Measurements from ENCODE around the gene DHX30.

Gene DHX30

DNA sequence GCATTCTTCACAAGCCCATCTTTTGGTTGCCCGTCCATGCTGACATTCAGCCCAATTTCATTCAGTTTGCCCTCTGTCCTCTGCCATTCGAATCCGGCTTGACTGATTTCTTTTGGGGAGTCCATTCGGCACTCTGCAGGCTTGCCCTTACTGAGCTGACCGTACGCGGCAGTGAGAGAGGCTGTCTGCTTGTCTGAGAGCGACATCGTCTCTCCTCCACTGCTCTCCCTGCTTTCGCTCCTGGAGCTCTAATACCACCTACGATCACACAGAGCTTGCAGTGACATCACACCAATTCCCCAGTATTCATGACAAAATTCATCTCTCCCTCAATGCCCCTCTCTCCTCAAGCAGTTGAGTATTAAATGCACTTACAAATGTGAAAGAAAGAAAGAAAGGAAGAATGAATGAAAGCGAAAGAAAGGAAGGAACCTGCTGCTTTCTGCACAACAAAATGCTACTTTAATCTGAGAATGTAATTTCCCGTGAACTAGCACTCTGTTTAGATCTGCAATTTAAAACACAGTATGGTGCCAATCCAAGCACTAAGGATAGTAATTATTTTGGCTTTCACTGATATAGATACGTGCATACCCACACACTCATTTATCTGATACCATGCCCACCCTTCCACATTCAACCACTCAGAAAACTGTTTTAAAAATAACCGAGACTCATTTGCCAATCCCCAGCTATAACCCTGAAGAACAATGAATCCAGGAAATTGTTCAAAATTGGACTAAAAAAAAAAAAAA lies 89.5 kb downstream of the DHX30 start:
- H3K4me3 ChIP-seq (ENCODE audit: low read depth, low read length): no peak overlapping the region
- peaks cover 0 to 33% of the 10 kb centered on the region in 2 experiments; a peak in 1 of 3 replicates for H3K36me3 ChIP-seq (ENCODE audit: control insufficient read depth in 2 of 2, insufficient read depth in 1 of 2, low read length in 2 of 2)
- no peaks in the 10 kb centered on the region for H3K4me1 ChIP-seq (ENCODE audit: control insufficient read depth, insufficient read depth, low read length)
- no peak overlapping the region for H3K27ac ChIP-seq (ENCODE audit: extremely low read depth, low read depth, low read length)
- TF ChIP-seq ZFP3 (tag by site-specific recombination; IDR thresholded peaks at IDR 0.05; ENCODE audit: low read depth) (no peak), PRDM1 (tag by site-specific recombination; IDR thresholded peaks at IDR 0.05) (peak; percentile 64; the same call in 1 of the 2 replicates), ZSCAN30 (tag by site-specific recombination; IDR thresholded peaks at IDR 0.05) (no peak), ZNF138 (tag by site-specific recombination; IDR thresholded peaks at IDR 0.05; ENCODE audit: borderline replicate concordance) (no peak), GLIS1 (tag by site-specific recombination; IDR thresholded peaks at IDR 0.05) (no peak)
- POLR2A ChIA-PET: interaction anchor here (1.4 kb wide), 1 partner anchor 197 kb away, joined by 3 read pairs; no protein-coding TSS in a partner anchor
- H3K9me3 ChIP-seq (ENCODE audit: control insufficient read depth, insufficient read depth, low read depth, low read length): no peaks in the 10 kb centered on the region
- CTCF ChIA-PET: interaction anchor here (0.6 to 1.1 kb wide), 2 partner anchors 55 to 92 kb away, joined by 3 to 5 read pairs; no protein-coding TSS in a partner anchor

DNA sequence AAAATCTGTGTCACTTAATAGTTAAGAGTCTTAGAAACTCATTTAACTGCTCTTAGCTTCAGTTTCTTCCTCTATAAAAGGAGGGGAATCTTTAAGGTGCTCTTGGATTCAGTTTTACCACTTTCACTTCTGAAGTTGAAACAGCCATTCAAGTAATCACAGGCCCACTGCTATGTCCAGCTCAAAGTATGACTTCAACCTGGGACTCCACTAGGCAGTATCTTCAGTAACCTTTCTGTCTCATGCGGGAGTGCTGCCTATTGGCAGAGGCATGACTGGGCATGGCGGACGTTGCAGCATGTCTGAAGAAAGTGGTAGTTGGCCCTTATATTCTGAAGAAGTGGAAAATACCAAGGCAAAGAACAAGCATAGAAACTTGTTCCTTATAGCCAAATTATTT lies 92.3 kb downstream of the DHX30 start:
- Histone ChIP-seq H3K4me1 (ENCODE audit: control insufficient read depth, insufficient read depth, low read length) (no peaks in the 10 kb centered on the region), H3K36me3 (ENCODE audit: control insufficient read depth in 2 of 2, insufficient read depth in 1 of 2, low read length in 2 of 2) (peaks cover 0 to 23% of the 10 kb centered on the region in 2 experiments; a peak in 1 of 3 replicates), H3K27ac (ENCODE audit: extremely low read depth, low read depth, low read length) (no peak overlapping the region), H3K9me3 (ENCODE audit: control insufficient read depth, insufficient read depth, low read depth, low read length) (no peaks in the 10 kb centered on the region), H3K4me3 (ENCODE audit: low read depth, low read length) (no peak overlapping the region)
- TF ChIP-seq, protein P1, sequence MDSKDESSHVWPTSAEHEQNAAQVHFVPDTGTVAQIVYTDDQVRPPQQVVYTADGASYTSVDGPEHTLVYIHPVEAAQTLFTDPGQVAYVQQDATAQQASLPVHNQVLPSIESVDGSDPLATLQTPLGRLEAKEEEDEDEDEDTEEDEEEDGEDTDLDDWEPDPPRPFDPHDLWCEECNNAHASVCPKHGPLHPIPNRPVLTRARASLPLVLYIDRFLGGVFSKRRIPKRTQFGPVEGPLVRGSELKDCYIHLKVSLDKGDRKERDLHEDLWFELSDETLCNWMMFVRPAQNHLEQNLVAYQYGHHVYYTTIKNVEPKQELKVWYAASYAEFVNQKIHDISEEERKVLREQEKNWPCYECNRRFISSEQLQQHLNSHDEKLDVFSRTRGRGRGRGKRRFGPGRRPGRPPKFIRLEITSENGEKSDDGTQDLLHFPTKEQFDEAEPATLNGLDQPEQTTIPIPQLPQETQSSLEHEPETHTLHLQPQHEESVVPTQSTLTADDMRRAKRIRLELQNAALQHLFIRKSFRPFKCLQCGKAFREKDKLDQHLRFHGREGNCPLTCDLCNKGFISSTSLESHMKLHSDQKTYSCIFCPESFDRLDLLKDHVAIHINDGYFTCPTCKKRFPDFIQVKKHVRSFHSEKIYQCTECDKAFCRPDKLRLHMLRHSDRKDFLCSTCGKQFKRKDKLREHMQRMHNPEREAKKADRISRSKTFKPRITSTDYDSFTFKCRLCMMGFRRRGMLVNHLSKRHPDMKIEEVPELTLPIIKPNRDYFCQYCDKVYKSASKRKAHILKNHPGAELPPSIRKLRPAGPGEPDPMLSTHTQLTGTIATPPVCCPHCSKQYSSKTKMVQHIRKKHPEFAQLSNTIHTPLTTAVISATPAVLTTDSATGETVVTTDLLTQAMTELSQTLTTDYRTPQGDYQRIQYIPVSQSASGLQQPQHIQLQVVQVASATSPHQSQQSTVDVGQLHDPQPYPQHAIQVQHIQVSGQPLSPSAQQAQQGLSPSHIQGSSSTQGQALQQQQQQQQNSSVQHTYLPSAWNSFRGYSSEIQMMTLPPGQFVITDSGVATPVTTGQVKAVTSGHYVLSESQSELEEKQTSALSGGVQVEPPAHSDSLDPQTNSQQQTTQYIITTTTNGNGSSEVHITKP (tag by site-specific recombination; IDR thresholded peaks at IDR 0.05): no peak
- TF ChIP-seq ZNF19 (tag by site-specific recombination; IDR thresholded peaks at IDR 0.05; ENCODE audit: low read depth) (no peak), MZF1 (tag by site-specific recombination; IDR thresholded peaks at IDR 0.05; ENCODE audit: borderline replicate concordance) (no peak), ZNF174 (tag by site-specific recombination; IDR thresholded peaks at IDR 0.05) (no peak), ZNF48 (tag by site-specific recombination; IDR thresholded peaks at IDR 0.05) (no peak), ZNF175 (tag by site-specific recombination; IDR thresholded peaks at IDR 0.05) (no peak), ZNF112 (tag by site-specific recombination; IDR thresholded peaks at IDR 0.05) (no peak), ZNF701 (tag by site-specific recombination; IDR thresholded peaks at IDR 0.05) (no peak), KLF7 (tag by site-specific recombination; IDR thresholded peaks at IDR 0.05; ENCODE audit: borderline replicate concordance) (no peak), ZNF549 (tag by site-specific recombination; IDR thresholded peaks at IDR 0.05) (no peak), ZNF223 (tag by site-specific recombination; IDR thresholded peaks at IDR 0.05) (no peak)
- TF ChIP-seq, protein P2, sequence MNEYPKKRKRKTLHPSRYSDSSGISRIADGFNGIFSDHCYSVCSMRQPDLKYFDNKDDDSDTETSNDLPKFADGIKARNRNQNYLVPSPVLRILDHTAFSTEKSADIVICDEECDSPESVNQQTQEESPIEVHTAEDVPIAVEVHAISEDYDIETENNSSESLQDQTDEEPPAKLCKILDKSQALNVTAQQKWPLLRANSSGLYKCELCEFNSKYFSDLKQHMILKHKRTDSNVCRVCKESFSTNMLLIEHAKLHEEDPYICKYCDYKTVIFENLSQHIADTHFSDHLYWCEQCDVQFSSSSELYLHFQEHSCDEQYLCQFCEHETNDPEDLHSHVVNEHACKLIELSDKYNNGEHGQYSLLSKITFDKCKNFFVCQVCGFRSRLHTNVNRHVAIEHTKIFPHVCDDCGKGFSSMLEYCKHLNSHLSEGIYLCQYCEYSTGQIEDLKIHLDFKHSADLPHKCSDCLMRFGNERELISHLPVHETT (tag by site-specific recombination; IDR thresholded peaks at IDR 0.05): no peak
- CTCF ChIA-PET: no interaction called here
- POLR2A ChIA-PET: no interaction called here

DNA sequence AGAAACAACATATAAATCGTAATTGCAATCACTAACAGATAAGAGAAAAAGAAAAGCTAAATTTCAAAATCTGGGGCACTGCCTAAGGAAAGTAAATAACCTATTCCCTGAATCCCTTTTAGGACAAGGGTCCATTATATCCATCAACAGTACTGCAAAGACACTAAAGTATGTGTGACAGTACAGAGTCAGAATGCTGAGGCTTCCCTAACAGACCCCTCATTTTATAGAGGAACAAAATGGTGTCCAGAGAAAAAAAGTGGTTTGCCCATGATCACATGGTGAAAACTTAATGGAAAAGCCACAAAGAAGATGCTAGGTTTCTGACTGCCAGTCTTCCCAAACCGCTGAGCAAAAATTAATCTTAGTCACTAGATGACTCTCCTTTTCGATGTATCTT lies 93.8 kb downstream of the DHX30 start:
- POLR2A ChIA-PET: no interaction called here
- Histone ChIP-seq H3K27ac (ENCODE audit: extremely low read depth, low read depth, low read length) (no peak overlapping the region), H3K4me1 (ENCODE audit: control insufficient read depth, insufficient read depth, low read length) (no peaks in the 10 kb centered on the region), H3K36me3 (ENCODE audit: control insufficient read depth in 2 of 2, insufficient read depth in 1 of 2, low read length in 2 of 2) (peaks cover 0 to 11% of the 10 kb centered on the region in 2 experiments; a peak in 1 of 3 replicates), H3K4me3 (ENCODE audit: low read depth, low read length) (no peak overlapping the region), H3K9me3 (ENCODE audit: control insufficient read depth, insufficient read depth, low read depth, low read length) (no peaks in the 10 kb centered on the region)
- TF ChIP-seq ZEB2 (tag by site-specific recombination; IDR thresholded peaks at IDR 0.05): no peak
- no peak for TF ChIP-seq KLF1 (tag by site-specific recombination; IDR thresholded peaks at IDR 0.05)
- TF ChIP-seq, protein P3, sequence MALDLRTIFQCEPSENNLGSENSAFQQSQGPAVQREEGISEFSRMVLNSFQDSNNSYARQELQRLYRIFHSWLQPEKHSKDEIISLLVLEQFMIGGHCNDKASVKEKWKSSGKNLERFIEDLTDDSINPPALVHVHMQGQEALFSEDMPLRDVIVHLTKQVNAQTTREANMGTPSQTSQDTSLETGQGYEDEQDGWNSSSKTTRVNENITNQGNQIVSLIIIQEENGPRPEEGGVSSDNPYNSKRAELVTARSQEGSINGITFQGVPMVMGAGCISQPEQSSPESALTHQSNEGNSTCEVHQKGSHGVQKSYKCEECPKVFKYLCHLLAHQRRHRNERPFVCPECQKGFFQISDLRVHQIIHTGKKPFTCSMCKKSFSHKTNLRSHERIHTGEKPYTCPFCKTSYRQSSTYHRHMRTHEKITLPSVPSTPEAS (tag by site-specific recombination; IDR thresholded peaks at IDR 0.05): no peak
- TF ChIP-seq ZNF791 (tag by site-specific recombination; IDR thresholded peaks at IDR 0.05): no peak
- TF ChIP-seq ZNF37A (tag by site-specific recombination; IDR thresholded peaks at IDR 0.05): no peak
- CTCF ChIA-PET: no interaction called here
